H1 (cell line): Measurements from ENCODE around the gene STK36. TPM values are rescaled to one million over a fixed set of nuclear protein-coding genes. Genes with fewer than 3 reads are reported as not detected.
A peak's percentile ranks its signal among the peaks of the same experiment; 100 is the strongest.

Experiments
- ATF3 ChIP-seq: IDR thresholded peaks from 2 replicates; pipeline ENCODE4 v1.6.1; 2011; ENCODE audit warnings: low read depth, mild to moderate bottlenecking, low read length; ENCODE audit not compliant: insufficient read depth
- BACH1 ChIP-seq: IDR thresholded peaks from 2 replicates; pipeline ENCODE4 v1.6.1; 2012; ENCODE audit warnings: low read length, improper control_type of control experiment
- BRCA1 ChIP-seq: IDR thresholded peaks from 2 replicates; pipeline ENCODE4 v1.6.1; 2012; ENCODE audit warnings: low read depth, low read length, improper control_type of control experiment
- CBX5 ChIP-seq: fragments of 300-800, 300-1000 bp; sonication (generic); IDR thresholded peaks from 2 replicates; pipeline ENCODE4 v1.7.1; 2016; ENCODE audit warnings: antibody characterized with exemption, low read length, low read depth
- CTBP2 ChIP-seq: IDR thresholded peaks from 2 replicates; pipeline ENCODE4 v1.7.0; 2011; ENCODE audit warnings: borderline replicate concordance, mild to moderate bottlenecking, moderate library complexity, mixed read lengths, low read length; ENCODE audit not compliant: insufficient read depth, insufficient read length
- CTCF ChIP-seq, 3 experiments: IDR thresholded peaks; 1 replicate in 2 of 3; 2 replicates in 1 of 3; pipeline versions ENCODE4 v1.5.1 to v1.6.1; 2011; ENCODE audit warnings: low read length in 3 of 3, mild to moderate bottlenecking in 3 of 3, inconsistent platforms in 2 of 3, low read depth in 1 of 3, moderate library complexity in 1 of 3; ENCODE audit not compliant: insufficient read depth in 1 of 3; ENCODE audit errors: control extremely low read depth in 1 of 3
- E2F6 ChIP-seq: IDR thresholded peaks from 2 replicates; pipeline ENCODE4 v1.6.1; 2012; ENCODE audit warnings: inconsistent platforms
- EGR1 ChIP-seq: IDR thresholded peaks from 2 replicates; pipeline ENCODE4 v1.6.1; 2011; ENCODE audit warnings: low read depth, low read length, borderline replicate concordance
- EP300 ChIP-seq, 2 experiments: IDR thresholded peaks; 1 replicate in 1 of 2; 2 replicates in 1 of 2; pipeline ENCODE4 v1.6.1; 2011 to 2012; ENCODE audit warnings: low read depth in 2 of 2, low read length in 2 of 2, mild to moderate bottlenecking in 2 of 2, borderline replicate concordance in 1 of 2, inconsistent platforms in 1 of 2, moderate library complexity in 1 of 2
- JUN ChIP-seq: IDR thresholded peaks from 2 replicates; pipeline ENCODE4 v1.6.1; 2011; ENCODE audit warnings: low read depth, mild to moderate bottlenecking, improper control_type of control experiment, low read length
- KDM4A ChIP-seq: IDR thresholded peaks from one replicate; pipeline ENCODE4 v1.7.1; 2012; ENCODE audit warnings: low read depth, mild to moderate bottlenecking, moderate library complexity, low read length, inconsistent platforms; ENCODE audit not compliant: severe bottlenecking
- RFX5 ChIP-seq: IDR thresholded peaks from 2 replicates; pipeline ENCODE4 v1.6.1; 2011; ENCODE audit warnings: low read depth, low read length, improper control_type of control experiment, borderline replicate concordance
- polyA plus RNA-seq, 7 experiments: library from polyadenylated mRNA; depleted of rRNA in 3 of 7; stranded (reverse) in 5 of 7; unstranded in 2 of 7; fragments of >200 nt in 5 of 7; fragments of 200-250 nt in 2 of 7; gene quantifications; 1 replicate in 5 of 7; 2 replicates in 1 of 7; 4 replicates in 1 of 7; pipeline versions ENCODE4 v1.2.1 to v1.2.3, GENCODE V29; 2011 to 2013; ENCODE audit warnings: missing spikeins in 2 of 7, mixed read lengths in 2 of 7
- total RNA-seq: library from RNA; stranded (reverse); fragmentation: NEBNext Ultra II Directional; extraction: Animal tissue kit (Norgen Biotek cat#: 25700); gene quantifications from 2 replicates; pipeline ENCODE4 v1.2.1, GENCODE V29; 2021

The STK36 gene
- total and polyA plus RNA-seq, 2 of the 8 experiments (the other 6 are each of a cell fraction or from before 2014, with no cell fraction given) = 41.4 to 57.6 TPM

- TF ChIP-seq CTBP2 = no peak
- no peak for TF ChIP-seq RFX5
- no peak for TF ChIP-seq ATF3
- TF ChIP-seq E2F6 = no peak
- TF ChIP-seq CBX5 = no peak
- no peak for TF ChIP-seq BACH1
- no peak for TF ChIP-seq CTCF (IDR thresholded peaks at IDR 0.05; ENCODE audit: control extremely low read depth in 1 of 3, insufficient read depth in 1 of 3, low read depth in 1 of 3, low read length in 3 of 3)
- no peak for TF ChIP-seq JUN
- TF ChIP-seq BRCA1 = no peak
- 0 out of 2 replicates have a peak, but pooled peaks have one; percentile 36 for TF ChIP-seq EGR1
- TF ChIP-seq KDM4A = peak; percentile 62
- no peak for TF ChIP-seq EP300 (IDR thresholded peaks at IDR 0.05; ENCODE audit: borderline replicate concordance in 1 of 2, low read depth in 2 of 2, low read length in 2 of 2)
These were observed at the start of gene STK36, which contains the start of gene RNF25 (continued) for GRCh38 chr2:218671654-218672566.
